MCF 10A (cell line): Measurements from ENCODE around the gene RNF5. TPM values are rescaled to one million over a fixed set of nuclear protein-coding genes. Genes with fewer than 3 reads are reported as not detected.

Experiments used
- BruUV-seq: library from RNA; stranded (reverse); fragments of 400-500 nt; replicated peaks from 2 replicates; lab custom pipeline; 2021; lab: Mats Ljungman, UMichigan
- CTCF ChIA-PET: fragments of 300-600 bp; sonication (Branson Sonifier 250); formaldehyde crosslinking; extraction: SDS; loops from one replicate; lab custom pipeline; 2021; ENCODE audit warnings: antibody characterized with exemption, inconsistent platforms; lab: Yijun Ruan, JAX
- POLR2A ChIA-PET: fragments of 300-600, 350-650 bp; sonication (Branson Sonifier 250); formaldehyde crosslinking; extraction: SDS; loops from one replicate; lab custom pipeline; 2020; ENCODE audit warnings: antibody characterized with exemption, inconsistent platforms; lab: Yijun Ruan, JAX
- DNase-seq: peaks from one replicate; pipeline ENCODE4 v3.0.0-alpha.2; 2018; ENCODE audit not compliant: unreplicated experiment
- H3K27ac Mint-ChIP-seq: one replicate; pipeline ENCODE4 v1.8.0; 2022; ENCODE audit warnings: mild to moderate bottlenecking, low read depth, mixed read lengths; ENCODE audit not compliant: unreplicated experiment
- H3K27me3 Mint-ChIP-seq: one replicate; pipeline ENCODE4 v1.8.0; 2022; ENCODE audit warnings: mixed read lengths; ENCODE audit not compliant: insufficient read depth, unreplicated experiment
- H3K36me3 Mint-ChIP-seq: one replicate; pipeline ENCODE4 v1.8.0; 2022; ENCODE audit warnings: mild to moderate bottlenecking, moderate library complexity, mixed read lengths; ENCODE audit not compliant: insufficient read depth, unreplicated experiment
- H3K4me1 Mint-ChIP-seq: one replicate; pipeline ENCODE4 v1.8.0; 2022; ENCODE audit warnings: mixed read lengths; ENCODE audit not compliant: insufficient read depth, unreplicated experiment
- H3K4me3 Mint-ChIP-seq: one replicate; pipeline ENCODE4 v1.8.0; 2022; ENCODE audit warnings: mild to moderate bottlenecking, moderate library complexity, mixed read lengths; ENCODE audit not compliant: unreplicated experiment
- H3K9me3 Mint-ChIP-seq: one replicate; pipeline ENCODE4 v1.8.0; 2022; ENCODE audit warnings: mixed read lengths; ENCODE audit not compliant: unreplicated experiment
- intact Hi-C: fragments of 100-400 bp; cut with micrococcal nuclease; formaldehyde crosslinking; loops from 2 replicates; pipeline ENCODE4 v1.14.1; 2022
- total RNA-seq: library from RNA; stranded (reverse); gene quantifications from 2 replicates; pipeline ENCODE4 v1.2.3, GENCODE V29; 2022
- TF ChIP-seq, protein P1 (sequence below): fragments of 200-600 bp; IDR thresholded peaks from one replicate; pipeline ENCODE4 v1.8.0; 2022; ENCODE audit warnings: antibody characterized with exemption, mild to moderate bottlenecking; ENCODE audit not compliant: unreplicated experiment

Gene RNF5
- total RNA-seq, 1 experiment from 2014 or later: 28.1 TPM

GRCh38 chr6:32164295-32164694, 13.9 kb upstream of the RNF5 start, which contains the start of gene EGFL8:
Gene EGFL8 (plus strand): TSS chr6:32164595. CDS start chr6:32166166, 1,571 bp downstream.
- BruUV-seq: no TSS peak
- Mint-ChIP-seq H3K27me3 (no peaks in the 10 kb centered on the region), H3K4me3 (no peak within 1 kb of the TSS), H3K27ac (no peak within 1 kb of the TSS), H3K9me3 (no peaks in the 10 kb centered on the region), H3K36me3 (peaks cover 24% of the 10 kb centered on the region), H3K4me1 (no peaks in the 10 kb centered on the region)
- CTCF ChIA-PET: interaction anchor here (0.5 to 1.3 kb wide), 4 partner anchors 10 to 117 kb away, joined by 3 to 4 read pairs (median 3); no protein-coding TSS in a partner anchor
- intact Hi-C loops: no loop called here
- POLR2A ChIA-PET: interaction anchor here (0.6 kb wide), 1 partner anchor 17 kb away, joined by 3 read pairs; no protein-coding TSS in a partner anchor
- DNase-seq: no peak
- TF ChIP-seq, protein P1, sequence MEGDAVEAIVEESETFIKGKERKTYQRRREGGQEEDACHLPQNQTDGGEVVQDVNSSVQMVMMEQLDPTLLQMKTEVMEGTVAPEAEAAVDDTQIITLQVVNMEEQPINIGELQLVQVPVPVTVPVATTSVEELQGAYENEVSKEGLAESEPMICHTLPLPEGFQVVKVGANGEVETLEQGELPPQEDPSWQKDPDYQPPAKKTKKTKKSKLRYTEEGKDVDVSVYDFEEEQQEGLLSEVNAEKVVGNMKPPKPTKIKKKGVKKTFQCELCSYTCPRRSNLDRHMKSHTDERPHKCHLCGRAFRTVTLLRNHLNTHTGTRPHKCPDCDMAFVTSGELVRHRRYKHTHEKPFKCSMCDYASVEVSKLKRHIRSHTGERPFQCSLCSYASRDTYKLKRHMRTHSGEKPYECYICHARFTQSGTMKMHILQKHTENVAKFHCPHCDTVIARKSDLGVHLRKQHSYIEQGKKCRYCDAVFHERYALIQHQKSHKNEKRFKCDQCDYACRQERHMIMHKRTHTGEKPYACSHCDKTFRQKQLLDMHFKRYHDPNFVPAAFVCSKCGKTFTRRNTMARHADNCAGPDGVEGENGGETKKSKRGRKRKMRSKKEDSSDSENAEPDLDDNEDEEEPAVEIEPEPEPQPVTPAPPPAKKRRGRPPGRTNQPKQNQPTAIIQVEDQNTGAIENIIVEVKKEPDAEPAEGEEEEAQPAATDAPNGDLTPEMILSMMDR: no peak

- Mint-ChIP-seq H3K36me3 (peaks cover 26% of the 10 kb centered on the region), H3K4me1 (no peaks in the 10 kb centered on the region), H3K4me3 (no peak overlapping the region), H3K27me3 (no peaks in the 10 kb centered on the region), H3K9me3 (no peaks in the 10 kb centered on the region), H3K27ac (peak overlapping the region; percentile 16)
- ChIA-PET POLR2A (no interaction called here), CTCF (interaction anchor here (0.6 kb wide), 1 partner anchor 93 kb away, joined by 4 read pairs; no protein-coding TSS in a partner anchor)
- BruUV-seq: no TSS peak
- intact Hi-C loops: no loop called here
- no peak for DNase-seq
- TF ChIP-seq, protein P1: no peak
Measured at GRCh38 chr6:32166411-32167061, 11.7 kb upstream of the RNF5 start.

- intact Hi-C loops: no loop called here
- H3K27ac Mint-ChIP-seq: peak overlapping the region; percentile 16
- ChIA-PET POLR2A (interaction anchor here (1.0 to 1.2 kb wide), 2 partner anchors 10 to 12 kb away, joined by 3 to 4 read pairs; no protein-coding TSS in a partner anchor), CTCF (interaction anchor here (0.6 kb wide), 1 partner anchor 94 kb away, joined by 4 read pairs; no protein-coding TSS in a partner anchor)
- H3K4me1 Mint-ChIP-seq: no peaks in the 10 kb centered on the region
- BruUV-seq: no TSS peak
- DNase-seq: no peak
- no peaks in the 10 kb centered on the region for H3K27me3 Mint-ChIP-seq
- H3K4me3 Mint-ChIP-seq: no peak overlapping the region
- TF ChIP-seq, protein P1: no peak
- H3K9me3 Mint-ChIP-seq: no peaks in the 10 kb centered on the region
- peaks cover 21% of the 10 kb centered on the region for H3K36me3 Mint-ChIP-seq
Measured at GRCh38 chr6:32167154-32167760, 10.9 kb upstream of the RNF5 start.

GRCh38 chr6:32167761-32168262, 10.4 kb upstream of the RNF5 start:
- TF ChIP-seq, protein P1: no peak
- H3K36me3 Mint-ChIP-seq: peaks cover 21% of the 10 kb centered on the region
- POLR2A ChIA-PET: interaction anchor here (1.0 to 1.2 kb wide), 2 partner anchors 9 to 11 kb away, joined by 3 to 4 read pairs; no protein-coding TSS in a partner anchor
- no peaks in the 10 kb centered on the region for H3K27me3 Mint-ChIP-seq
- DNase-seq: no peak
- no peak overlapping the region for H3K4me3 Mint-ChIP-seq
- CTCF ChIA-PET: no interaction called here
- H3K9me3 Mint-ChIP-seq: no peaks in the 10 kb centered on the region
- H3K4me1 Mint-ChIP-seq: peaks cover 1% of the 10 kb centered on the region
- BruUV-seq: no TSS peak
- intact Hi-C loops: no loop called here
- no peak overlapping the region for H3K27ac Mint-ChIP-seq
